ENCODE results near the gene ABAT. TPM values are rescaled to one million over a fixed set of nuclear protein-coding genes. Genes with fewer than 3 reads are reported as not detected.

Gene ABAT
- total and polyA plus RNA-seq, 4 donors: 4.4 to 14.0 (median 7.1) TPM

DNA sequence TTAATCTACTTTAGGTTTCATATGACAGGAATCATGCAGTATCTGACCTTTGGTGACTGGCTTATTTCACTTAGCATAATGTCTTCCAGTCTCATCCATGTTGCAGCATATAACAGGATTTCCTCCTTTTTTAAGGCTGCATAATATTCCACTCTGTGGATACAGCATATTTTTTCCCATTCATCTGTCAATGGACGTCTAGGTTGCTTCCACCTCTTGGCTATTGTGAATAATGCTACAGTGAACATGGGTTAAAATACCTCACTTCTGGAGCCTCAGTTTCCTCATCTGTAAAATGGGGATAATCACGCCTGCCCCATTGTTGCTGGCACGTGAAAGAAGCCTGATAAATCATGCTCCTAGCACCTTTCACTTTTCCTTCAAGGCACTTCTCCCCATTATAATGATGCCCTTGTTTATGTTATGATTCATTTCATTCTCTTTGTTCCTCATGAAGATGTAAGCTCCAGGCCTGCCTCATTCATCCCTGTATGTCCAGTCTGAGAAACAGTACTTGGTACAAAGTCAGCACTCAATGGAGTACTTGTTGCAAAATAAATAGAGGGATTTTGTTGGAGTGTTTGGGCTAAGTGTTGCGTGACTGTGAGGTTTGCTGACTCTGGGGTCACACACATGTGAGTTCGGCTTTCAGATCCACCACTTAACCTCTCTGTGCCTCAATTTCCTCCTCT is 59.6 kb downstream of the ABAT start:
- Histone ChIP-seq H3K27ac (ENCODE audit: low read depth in 1 of 2, low read length in 1 of 2) (no peak overlapping the region), H3K9me3 (ENCODE audit: control insufficient read depth in 4 of 4, insufficient read depth in 3 of 4, low read length in 3 of 4) (no peaks in the 10 kb centered on the region), H3K27me3 (ENCODE audit: control insufficient read depth in 3 of 3, insufficient read depth in 3 of 3, low read length in 2 of 3) (no peaks in the 10 kb centered on the region), H3K4me3 (no peak overlapping the region), H3K4me1 (ENCODE audit: control insufficient read depth in 5 of 5, insufficient read depth in 5 of 5, low read length in 5 of 5) (no peaks in the 10 kb centered on the region), H3K9ac (ENCODE audit: insufficient read depth in 1 of 2, low read length in 2 of 2) (no peak overlapping the region), H3K36me3 (ENCODE audit: control insufficient read depth in 4 of 4, insufficient read depth in 4 of 4, low read length in 4 of 4) (peaks cover 0 to 4% (median 0%) of the 10 kb centered on the region in 4 donors)
- ATAC-seq (ENCODE audit: insufficient read depth, low FRiP score): no peak
- no peak for DNase-seq
- WGBS, 2 donors: 83 to 91% methylated on average over 5 of the region's 5 CpGs
- TF ChIP-seq CTCF (IDR thresholded peaks at IDR 0.05; ENCODE audit: control extremely low read depth, extremely low read depth): no peak

DNA sequence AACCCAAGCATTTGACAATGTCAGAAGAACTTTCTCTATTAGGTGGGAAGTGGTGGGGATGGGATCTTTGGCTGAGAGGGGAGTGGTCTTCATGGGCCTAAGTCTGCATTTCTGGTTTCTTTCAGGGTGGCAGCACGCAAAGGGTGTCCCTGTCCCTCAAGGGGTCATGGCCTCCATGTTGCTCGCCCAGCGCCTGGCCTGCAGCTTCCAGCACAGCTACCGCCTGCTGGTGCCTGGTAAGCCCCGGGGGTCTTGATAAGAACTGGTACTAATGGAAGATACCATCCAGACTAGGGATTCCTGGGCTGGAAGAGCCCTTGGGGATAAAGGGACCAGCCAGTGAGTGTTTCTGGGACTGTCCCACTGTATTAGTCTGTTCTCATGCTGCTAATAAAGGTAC is 61.2 kb downstream of the ABAT start:
- TF ChIP-seq CTCF (IDR thresholded peaks at IDR 0.05; ENCODE audit: control extremely low read depth, extremely low read depth): no peak
- no peaks in the 10 kb centered on the region for H3K9me3 ChIP-seq (ENCODE audit: control insufficient read depth in 4 of 4, insufficient read depth in 3 of 4, low read length in 3 of 4)
- H3K4me3 ChIP-seq: no peak overlapping the region
- 92% methylated on average over 5 of the region's 5 CpGs for WGBS, 2 donors
- no peak overlapping the region for H3K9ac ChIP-seq (ENCODE audit: insufficient read depth in 1 of 2, low read length in 2 of 2)
- no peaks in the 10 kb centered on the region for H3K4me1 ChIP-seq (ENCODE audit: control insufficient read depth in 5 of 5, insufficient read depth in 5 of 5, low read length in 5 of 5)
- peaks cover 0 to 4% (median 0%) of the 10 kb centered on the region in 4 donors for H3K36me3 ChIP-seq (ENCODE audit: control insufficient read depth in 4 of 4, insufficient read depth in 4 of 4, low read length in 4 of 4)
- DNase-seq (no peak), ATAC-seq (ENCODE audit: insufficient read depth, low FRiP score) (no peak)
- H3K27me3 ChIP-seq (ENCODE audit: control insufficient read depth in 3 of 3, insufficient read depth in 3 of 3, low read length in 2 of 3): no peaks in the 10 kb centered on the region
- no peak overlapping the region for H3K27ac ChIP-seq (ENCODE audit: low read depth in 1 of 2, low read length in 1 of 2)

- no peaks in the 10 kb centered on the region for H3K4me1 ChIP-seq (ENCODE audit: control insufficient read depth in 5 of 5, insufficient read depth in 5 of 5, low read length in 5 of 5)
Measured at GRCh38 chr16:8736123-8736668, 61.8 kb downstream of the ABAT start.

More at GRCh38 chr16:8736123-8736668, 61.8 kb downstream of the ABAT start:
- Histone ChIP-seq H3K9ac (ENCODE audit: insufficient read depth in 1 of 2, low read length in 2 of 2) (no peak overlapping the region), H3K27ac (ENCODE audit: low read depth in 1 of 2, low read length in 1 of 2) (no peak overlapping the region), H3K4me3 (no peak overlapping the region), H3K9me3 (ENCODE audit: control insufficient read depth in 4 of 4, insufficient read depth in 3 of 4, low read length in 3 of 4) (no peaks in the 10 kb centered on the region), H3K36me3 (ENCODE audit: control insufficient read depth in 4 of 4, insufficient read depth in 4 of 4, low read length in 4 of 4) (peaks cover 0 to 4% (median 0%) of the 10 kb centered on the region in 4 donors), H3K27me3 (ENCODE audit: control insufficient read depth in 3 of 3, insufficient read depth in 3 of 3, low read length in 2 of 3) (no peaks in the 10 kb centered on the region)
- no peak for ATAC-seq (ENCODE audit: insufficient read depth, low FRiP score)
- DNase-seq: no peak
- TF ChIP-seq CTCF (IDR thresholded peaks at IDR 0.05; ENCODE audit: control extremely low read depth, extremely low read depth): no peak
- WGBS, 2 donors: 78 to 82% methylated on average over 9 of the region's 9 CpGs
